ENCODE results near the gene PUM2.
"Not testable (repeated sequence)": the region's sequence is repeated elsewhere in the genome, so short reads cannot be mapped to it uniquely, and the experiment has no call there.

PUM2 gene

DNA sequence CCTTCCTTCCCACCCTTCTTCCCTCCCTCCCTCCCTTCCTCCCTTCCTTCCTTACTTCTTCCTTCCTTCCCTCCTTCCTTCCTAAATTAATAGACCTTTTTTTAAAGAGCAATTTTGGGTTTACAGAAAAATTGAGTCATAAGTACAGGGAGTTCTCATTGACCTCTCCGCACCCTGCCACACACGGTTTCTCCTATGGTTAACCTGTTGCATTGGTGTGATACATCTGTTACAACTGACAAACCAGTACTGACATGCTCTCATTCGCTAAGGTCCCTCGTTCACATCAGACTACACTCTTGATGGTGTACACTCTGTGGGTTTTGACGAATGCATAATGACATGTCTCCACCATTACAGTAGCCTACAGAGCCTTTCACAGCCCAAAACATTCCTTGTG lies 114.1 kb downstream of the PUM2 start:
- no peak for TF ChIP-seq CTCF (IDR thresholded peaks at IDR 0.05; ENCODE audit: extremely low read depth, missing control alignments)
- DNase-seq (ENCODE audit: low spot score) = no peak

DNA sequence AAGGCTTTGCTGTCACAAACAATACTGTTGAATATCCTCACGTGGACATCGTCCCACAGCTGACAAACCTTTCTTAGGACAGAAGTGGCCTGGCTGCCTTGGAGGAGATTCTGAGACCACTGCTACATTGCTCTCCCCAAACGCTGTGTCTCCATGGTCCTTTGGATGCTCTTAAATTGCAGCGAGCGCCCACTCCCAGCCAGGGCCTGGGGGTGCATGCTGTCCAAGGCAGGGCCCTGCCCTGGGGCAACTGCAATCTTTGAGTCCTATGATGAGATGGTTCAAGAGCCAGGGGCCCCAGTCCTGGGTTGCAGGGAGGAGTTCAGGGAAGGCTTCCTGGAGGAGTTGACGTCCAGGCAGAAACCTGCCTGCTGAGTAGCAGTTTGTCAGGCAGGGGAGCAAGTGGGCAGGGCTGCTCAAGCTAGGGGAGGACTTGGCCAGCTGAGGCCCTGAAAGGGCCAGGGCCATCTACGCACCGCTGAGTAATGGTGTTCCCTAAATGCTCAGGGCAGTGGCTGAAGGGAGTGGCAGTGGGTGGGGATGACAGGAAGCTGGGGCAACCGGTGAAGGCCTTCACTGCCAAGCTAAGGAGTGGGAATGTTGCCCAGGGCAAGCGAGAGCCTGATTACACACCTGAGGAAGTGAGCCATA lies 114.9 kb downstream of the PUM2 start:
- no peak for DNase-seq (ENCODE audit: low spot score)

DNA sequence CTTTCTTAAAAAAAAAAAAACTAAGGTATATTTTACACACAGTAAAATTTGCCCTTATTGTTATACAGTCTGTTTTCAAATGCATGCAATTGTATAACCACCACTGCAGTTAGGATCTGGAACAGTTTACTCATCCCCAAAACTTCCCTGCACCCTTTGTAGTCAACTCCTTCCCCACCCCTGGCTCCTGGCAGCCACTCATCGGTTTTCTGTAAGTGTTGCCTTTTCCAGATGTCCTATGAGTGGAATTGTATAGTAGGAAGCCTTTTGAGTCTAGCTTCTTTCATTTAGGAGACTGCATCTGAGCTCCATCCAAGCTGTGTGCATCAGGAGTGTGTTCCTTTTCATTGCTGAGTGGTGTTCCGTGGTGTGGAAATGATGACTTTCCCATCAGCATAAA lies 116.0 kb downstream of the PUM2 start:
- DNase-seq (ENCODE audit: low spot score) = not testable (repeated sequence)

More for the DNA sequence above, 114.9 kb downstream of the PUM2 start:
- no peak for TF ChIP-seq CTCF (IDR thresholded peaks at IDR 0.05; ENCODE audit: extremely low read depth, missing control alignments)

DNA sequence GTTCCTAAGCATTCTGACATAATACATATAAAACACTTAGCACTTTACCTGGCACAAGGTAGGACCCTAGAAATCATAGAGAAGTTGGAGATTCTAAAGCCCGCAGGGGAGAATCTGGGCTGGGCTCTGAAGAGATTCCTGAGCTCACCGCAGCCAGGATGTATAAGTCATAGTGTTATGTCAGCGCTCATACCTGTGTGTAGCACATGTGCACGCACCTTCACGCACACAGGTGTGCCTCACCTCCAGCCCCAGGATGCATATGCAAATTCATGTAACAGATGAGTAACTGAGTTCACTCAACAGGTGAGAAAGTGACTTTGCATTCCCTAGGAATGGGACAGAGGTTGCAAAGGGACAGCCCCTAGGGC lies 117.8 kb downstream of the PUM2 start:
- no peak for DNase-seq (ENCODE audit: low spot score)
- TF ChIP-seq CTCF (IDR thresholded peaks at IDR 0.05; ENCODE audit: extremely low read depth, missing control alignments) = no peak

DNA sequence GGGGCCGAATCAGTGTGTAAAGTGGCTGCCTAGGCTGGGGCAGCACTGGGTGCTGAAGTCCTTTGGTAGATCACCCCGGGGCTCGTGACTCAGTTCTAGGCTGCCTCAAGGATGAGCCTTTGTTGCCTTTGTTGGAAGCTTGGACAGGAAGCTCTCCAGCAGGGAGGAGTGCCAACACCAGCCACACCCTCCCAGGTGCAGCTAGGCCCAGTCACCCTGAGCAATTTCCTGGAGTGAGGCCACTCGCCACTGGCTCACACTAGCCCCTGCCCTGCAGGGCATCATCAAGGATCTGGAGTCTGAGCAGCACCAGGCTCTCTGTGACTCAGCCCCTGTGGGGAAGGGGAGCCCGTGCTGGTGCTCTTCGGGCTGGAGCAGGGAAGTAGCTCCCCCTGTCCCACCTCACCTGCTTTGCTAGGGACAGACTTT lies 119.0 kb downstream of the PUM2 start:
- no peak for DNase-seq (ENCODE audit: low spot score)
- TF ChIP-seq CTCF (IDR thresholded peaks at IDR 0.05; ENCODE audit: extremely low read depth, missing control alignments) = no peak

- no peak for TF ChIP-seq CTCF (IDR thresholded peaks at IDR 0.05; ENCODE audit: extremely low read depth, missing control alignments)
- DNase-seq (ENCODE audit: low spot score) = no peak
Observed at GRCh38 chr2:20231159-20231558, 119.5 kb downstream of the PUM2 start.

DNA sequence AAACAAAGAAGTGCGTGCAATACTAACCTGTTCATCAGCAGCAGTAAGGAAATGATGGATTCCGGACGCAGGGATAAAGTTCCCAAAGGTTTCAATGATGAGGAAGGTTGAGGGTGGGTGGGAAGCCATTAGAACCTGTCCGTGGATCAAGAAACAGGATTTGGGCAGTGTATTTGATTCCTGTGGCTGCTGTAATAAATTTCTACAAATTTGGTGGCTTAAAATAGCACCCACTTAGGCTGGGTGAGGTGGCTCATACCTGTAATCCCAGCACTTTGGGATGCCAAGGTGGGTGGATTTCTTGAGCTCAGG lies 120.6 kb downstream of the PUM2 start:
- no peak for DNase-seq (ENCODE audit: low spot score)
- TF ChIP-seq CTCF (IDR thresholded peaks at IDR 0.05; ENCODE audit: extremely low read depth, missing control alignments) = no peak

GRCh38 chr2:20229322-20230113 lies 121.1 kb downstream of the PUM2 start:
- DNase-seq (ENCODE audit: low spot score) = no peak
- no peak for TF ChIP-seq CTCF (IDR thresholded peaks at IDR 0.05; ENCODE audit: extremely low read depth, missing control alignments)
